ENCODE measurements around the gene ZC4H2. TPM values are rescaled to one million over a fixed set of nuclear protein-coding genes. Genes with fewer than 3 reads are reported as not detected.
A peak's percentile ranks its signal among the peaks of the same experiment; 100 is the strongest.

The ZC4H2 gene
- total and polyA plus RNA-seq, 2 of the 13 experiments (the other 11 are each of a cell fraction or from before 2014, with no cell fraction given) = 6.1 to 12.8 TPM

DNA sequence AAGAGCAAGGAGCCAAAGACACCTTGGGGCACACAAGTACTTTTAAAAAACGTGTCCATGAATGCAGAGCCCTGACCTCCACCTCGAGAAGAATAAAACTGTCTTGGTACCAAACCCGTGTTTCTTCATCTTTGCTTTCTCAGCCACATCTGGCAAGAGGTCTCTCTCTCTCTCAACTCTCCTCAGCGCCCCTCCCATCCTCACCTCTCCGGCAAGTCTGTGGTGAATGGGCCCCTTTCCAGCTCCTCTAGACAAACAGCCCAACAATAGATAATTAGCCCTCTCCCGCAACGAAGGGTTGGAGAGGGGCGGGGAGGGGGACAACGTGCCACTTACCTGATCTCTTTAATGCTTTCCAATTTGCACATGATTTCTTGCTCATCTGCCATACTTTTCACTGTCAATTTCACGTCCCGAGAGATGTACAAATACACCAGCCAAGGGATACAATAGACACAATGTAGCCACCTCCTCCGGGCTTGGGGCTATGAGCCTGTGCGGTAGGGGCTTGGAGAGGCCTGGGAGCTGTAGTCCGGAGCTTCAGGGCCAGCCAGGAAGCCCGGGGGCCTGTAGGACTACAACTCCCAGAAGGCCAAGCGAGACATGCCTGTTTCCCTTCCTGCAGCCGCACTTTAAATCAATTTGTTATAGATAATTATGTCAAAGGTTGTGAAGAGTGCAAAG is at the start of gene ZC4H2 (continued):
- TF ChIP-seq, protein P1, sequence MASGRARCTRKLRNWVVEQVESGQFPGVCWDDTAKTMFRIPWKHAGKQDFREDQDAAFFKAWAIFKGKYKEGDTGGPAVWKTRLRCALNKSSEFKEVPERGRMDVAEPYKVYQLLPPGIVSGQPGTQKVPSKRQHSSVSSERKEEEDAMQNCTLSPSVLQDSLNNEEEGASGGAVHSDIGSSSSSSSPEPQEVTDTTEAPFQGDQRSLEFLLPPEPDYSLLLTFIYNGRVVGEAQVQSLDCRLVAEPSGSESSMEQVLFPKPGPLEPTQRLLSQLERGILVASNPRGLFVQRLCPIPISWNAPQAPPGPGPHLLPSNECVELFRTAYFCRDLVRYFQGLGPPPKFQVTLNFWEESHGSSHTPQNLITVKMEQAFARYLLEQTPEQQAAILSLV (CRISPR knock-in tag; IDR thresholded peaks at IDR 0.05; ENCODE audit: borderline replicate concordance) = no peak
- TF ChIP-seq RAD51 (IDR thresholded peaks at IDR 0.05; ENCODE audit: borderline replicate concordance) (no peak), ZNF431 (CRISPR knock-in tag; IDR thresholded peaks at IDR 0.05; ENCODE audit: borderline replicate concordance, low read depth) (no peak), FOXA1 (IDR thresholded peaks at IDR 0.05) (no peak), FOXA1 (CRISPR knock-in tag; IDR thresholded peaks at IDR 0.05) (no peak), ZNF652 (CRISPR knock-in tag; IDR thresholded peaks at IDR 0.05; ENCODE audit: borderline replicate concordance, low read depth) (no peak), ZNF496 (CRISPR knock-in tag; IDR thresholded peaks at IDR 0.05; ENCODE audit: insufficient replicate concordance) (no peak), NCOA1 (CRISPR knock-in tag; IDR thresholded peaks at IDR 0.05) (no peak), MED13 (CRISPR knock-in tag; IDR thresholded peaks at IDR 0.05) (no peak), ELF1 (CRISPR knock-in tag; IDR thresholded peaks at IDR 0.05) (peak; percentile 82), NCOA2 (CRISPR knock-in tag; IDR thresholded peaks at IDR 0.05) (no peak)
- TF ChIP-seq, protein P2, sequence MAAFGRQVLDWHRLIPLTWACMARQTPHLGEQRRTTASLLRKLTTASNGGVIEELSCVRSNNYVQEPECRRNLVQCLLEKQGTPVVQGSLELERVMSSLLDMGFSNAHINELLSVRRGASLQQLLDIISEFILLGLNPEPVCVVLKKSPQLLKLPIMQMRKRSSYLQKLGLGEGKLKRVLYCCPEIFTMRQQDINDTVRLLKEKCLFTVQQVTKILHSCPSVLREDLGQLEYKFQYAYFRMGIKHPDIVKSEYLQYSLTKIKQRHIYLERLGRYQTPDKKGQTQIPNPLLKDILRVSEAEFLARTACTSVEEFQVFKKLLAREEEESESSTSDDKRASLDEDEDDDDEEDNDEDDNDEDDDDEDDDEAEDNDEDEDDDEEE (CRISPR knock-in tag; IDR thresholded peaks at IDR 0.05) = no peak
- TF ChIP-seq, protein P3, sequence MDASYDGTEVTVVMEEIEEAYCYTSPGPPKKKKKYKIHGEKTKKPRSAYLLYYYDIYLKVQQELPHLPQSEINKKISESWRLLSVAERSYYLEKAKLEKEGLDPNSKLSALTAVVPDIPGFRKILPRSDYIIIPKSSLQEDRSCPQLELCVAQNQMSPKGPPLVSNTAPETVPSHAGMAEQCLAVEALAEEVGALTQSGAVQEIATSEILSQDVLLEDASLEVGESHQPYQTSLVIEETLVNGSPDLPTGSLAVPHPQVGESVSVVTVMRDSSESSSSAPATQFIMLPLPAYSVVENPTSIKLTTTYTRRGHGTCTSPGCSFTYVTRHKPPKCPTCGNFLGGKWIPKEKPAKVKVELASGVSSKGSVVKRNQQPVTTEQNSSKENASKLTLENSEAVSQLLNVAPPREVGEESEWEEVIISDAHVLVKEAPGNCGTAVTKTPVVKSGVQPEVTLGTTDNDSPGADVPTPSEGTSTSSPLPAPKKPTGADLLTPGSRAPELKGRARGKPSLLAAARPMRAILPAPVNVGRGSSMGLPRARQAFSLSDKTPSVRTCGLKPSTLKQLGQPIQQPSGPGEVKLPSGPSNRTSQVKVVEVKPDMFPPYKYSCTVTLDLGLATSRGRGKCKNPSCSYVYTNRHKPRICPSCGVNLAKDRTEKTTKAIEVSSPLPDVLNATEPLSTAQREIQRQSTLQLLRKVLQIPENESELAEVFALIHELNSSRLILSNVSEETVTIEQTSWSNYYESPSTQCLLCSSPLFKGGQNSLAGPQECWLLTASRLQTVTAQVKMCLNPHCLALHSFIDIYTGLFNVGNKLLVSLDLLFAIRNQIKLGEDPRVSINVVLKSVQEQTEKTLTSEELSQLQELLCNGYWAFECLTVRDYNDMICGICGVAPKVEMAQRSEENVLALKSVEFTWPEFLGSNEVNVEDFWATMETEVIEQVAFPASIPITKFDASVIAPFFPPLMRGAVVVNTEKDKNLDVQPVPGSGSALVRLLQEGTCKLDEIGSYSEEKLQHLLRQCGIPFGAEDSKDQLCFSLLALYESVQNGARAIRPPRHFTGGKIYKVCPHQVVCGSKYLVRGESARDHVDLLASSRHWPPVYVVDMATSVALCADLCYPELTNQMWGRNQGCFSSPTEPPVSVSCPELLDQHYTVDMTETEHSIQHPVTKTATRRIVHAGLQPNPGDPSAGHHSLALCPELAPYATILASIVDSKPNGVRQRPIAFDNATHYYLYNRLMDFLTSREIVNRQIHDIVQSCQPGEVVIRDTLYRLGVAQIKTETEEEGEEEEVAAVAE (CRISPR knock-in tag; IDR thresholded peaks at IDR 0.05; ENCODE audit: borderline replicate concordance) = no peak
- TF ChIP-seq, protein P4, sequence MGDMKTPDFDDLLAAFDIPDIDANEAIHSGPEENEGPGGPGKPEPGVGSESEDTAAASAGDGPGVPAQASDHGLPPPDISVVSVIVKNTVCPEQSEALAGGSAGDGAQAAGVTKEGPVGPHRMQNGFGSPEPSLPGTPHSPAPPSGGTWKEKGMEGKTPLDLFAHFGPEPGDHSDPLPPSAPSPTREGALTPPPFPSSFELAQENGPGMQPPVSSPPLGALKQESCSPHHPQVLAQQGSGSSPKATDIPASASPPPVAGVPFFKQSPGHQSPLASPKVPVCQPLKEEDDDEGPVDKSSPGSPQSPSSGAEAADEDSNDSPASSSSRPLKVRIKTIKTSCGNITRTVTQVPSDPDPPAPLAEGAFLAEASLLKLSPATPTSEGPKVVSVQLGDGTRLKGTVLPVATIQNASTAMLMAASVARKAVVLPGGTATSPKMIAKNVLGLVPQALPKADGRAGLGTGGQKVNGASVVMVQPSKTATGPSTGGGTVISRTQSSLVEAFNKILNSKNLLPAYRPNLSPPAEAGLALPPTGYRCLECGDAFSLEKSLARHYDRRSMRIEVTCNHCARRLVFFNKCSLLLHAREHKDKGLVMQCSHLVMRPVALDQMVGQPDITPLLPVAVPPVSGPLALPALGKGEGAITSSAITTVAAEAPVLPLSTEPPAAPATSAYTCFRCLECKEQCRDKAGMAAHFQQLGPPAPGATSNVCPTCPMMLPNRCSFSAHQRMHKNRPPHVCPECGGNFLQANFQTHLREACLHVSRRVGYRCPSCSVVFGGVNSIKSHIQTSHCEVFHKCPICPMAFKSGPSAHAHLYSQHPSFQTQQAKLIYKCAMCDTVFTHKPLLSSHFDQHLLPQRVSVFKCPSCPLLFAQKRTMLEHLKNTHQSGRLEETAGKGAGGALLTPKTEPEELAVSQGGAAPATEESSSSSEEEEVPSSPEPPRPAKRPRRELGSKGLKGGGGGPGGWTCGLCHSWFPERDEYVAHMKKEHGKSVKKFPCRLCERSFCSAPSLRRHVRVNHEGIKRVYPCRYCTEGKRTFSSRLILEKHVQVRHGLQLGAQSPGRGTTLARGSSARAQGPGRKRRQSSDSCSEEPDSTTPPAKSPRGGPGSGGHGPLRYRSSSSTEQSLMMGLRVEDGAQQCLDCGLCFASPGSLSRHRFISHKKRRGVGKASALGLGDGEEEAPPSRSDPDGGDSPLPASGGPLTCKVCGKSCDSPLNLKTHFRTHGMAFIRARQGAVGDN (CRISPR knock-in tag; IDR thresholded peaks at IDR 0.05) = no peak
- TF ChIP-seq, protein P5, sequence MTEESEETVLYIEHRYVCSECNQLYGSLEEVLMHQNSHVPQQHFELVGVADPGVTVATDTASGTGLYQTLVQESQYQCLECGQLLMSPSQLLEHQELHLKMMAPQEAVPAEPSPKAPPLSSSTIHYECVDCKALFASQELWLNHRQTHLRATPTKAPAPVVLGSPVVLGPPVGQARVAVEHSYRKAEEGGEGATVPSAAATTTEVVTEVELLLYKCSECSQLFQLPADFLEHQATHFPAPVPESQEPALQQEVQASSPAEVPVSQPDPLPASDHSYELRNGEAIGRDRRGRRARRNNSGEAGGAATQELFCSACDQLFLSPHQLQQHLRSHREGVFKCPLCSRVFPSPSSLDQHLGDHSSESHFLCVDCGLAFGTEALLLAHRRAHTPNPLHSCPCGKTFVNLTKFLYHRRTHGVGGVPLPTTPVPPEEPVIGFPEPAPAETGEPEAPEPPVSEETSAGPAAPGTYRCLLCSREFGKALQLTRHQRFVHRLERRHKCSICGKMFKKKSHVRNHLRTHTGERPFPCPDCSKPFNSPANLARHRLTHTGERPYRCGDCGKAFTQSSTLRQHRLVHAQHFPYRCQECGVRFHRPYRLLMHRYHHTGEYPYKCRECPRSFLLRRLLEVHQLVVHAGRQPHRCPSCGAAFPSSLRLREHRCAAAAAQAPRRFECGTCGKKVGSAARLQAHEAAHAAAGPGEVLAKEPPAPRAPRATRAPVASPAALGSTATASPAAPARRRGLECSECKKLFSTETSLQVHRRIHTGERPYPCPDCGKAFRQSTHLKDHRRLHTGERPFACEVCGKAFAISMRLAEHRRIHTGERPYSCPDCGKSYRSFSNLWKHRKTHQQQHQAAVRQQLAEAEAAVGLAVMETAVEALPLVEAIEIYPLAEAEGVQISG (CRISPR knock-in tag; IDR thresholded peaks at IDR 0.05) = peak; percentile 43; the same call in 1 of the 2 replicates
